OCI-LY3 (cell line): ENCODE data around the gene NOL4L.

Experiments
- H2AFZ ChIP-seq: fragments of 200-600, 300-600 bp; shearing (Covaris generic); 2 replicates; pipeline ENCODE4 v1.6.0; 2014; ENCODE audit warnings: antibody characterized with exemption, low read depth, low read length
- H3K27ac ChIP-seq: fragments of 200-600, 300-600 bp; sonication (generic); 2 replicates; pipeline ENCODE4 v1.5.1; 2014; ENCODE audit warnings: mild to moderate bottlenecking, low read length, moderate library complexity, mixed read lengths
- H3K27me3 ChIP-seq: fragments of 200-600, 300-600 bp; sonication (generic); 2 replicates; pipeline ENCODE4 v1.6.1; 2014; ENCODE audit warnings: low read depth, low read length, mixed read lengths
- H3K36me3 ChIP-seq: fragments of 200-600, 300-600 bp; sonication (generic); replicated peaks from 2 replicates; pipeline ENCODE3; 2014; ENCODE audit warnings: low read depth, low read length, mixed read lengths
- H3K4me1 ChIP-seq: fragments of 300-600, 200-600 bp; sonication (generic); 2 replicates; pipeline ENCODE4 v1.6.1; 2014; ENCODE audit warnings: low read length, mixed read lengths
- H3K4me2 ChIP-seq: fragments of 200-600, 300-600 bp; sonication (generic); 2 replicates; pipeline ENCODE4 v1.6.1; 2014; ENCODE audit warnings: low read length, mixed read lengths
- H3K4me3 ChIP-seq: fragments of 300-600, 200-600 bp; sonication (generic); 2 replicates; pipeline ENCODE4 v1.5.1; 2014; ENCODE audit warnings: antibody characterized with exemption, mild to moderate bottlenecking, low read length, moderate library complexity
- H3K79me2 ChIP-seq: fragments of 300-600, 200-600 bp; shearing (Covaris generic); 2 replicates; pipeline ENCODE4 v1.6.1; 2014; ENCODE audit warnings: mild to moderate bottlenecking, low read length, mixed read lengths
- H3K9ac ChIP-seq: fragments of 300-600, 200-600 bp; shearing (Covaris generic); 2 replicates; pipeline ENCODE4 v1.6.0; 2014; ENCODE audit warnings: mild to moderate bottlenecking, low read length, moderate library complexity
- H3K9me3 ChIP-seq: fragments of 200-600, 300-600 bp; shearing (Covaris generic); 2 replicates; pipeline ENCODE4 v1.6.1; 2014; ENCODE audit warnings: low read length, mixed read lengths; ENCODE audit not compliant: insufficient read depth
- H4K20me1 ChIP-seq: fragments of 200-600, 300-600 bp; sonication (generic); 2 replicates; pipeline ENCODE4 v1.6.1; 2016; ENCODE audit warnings: low read length, mixed read lengths; ENCODE audit not compliant: insufficient read depth
- EZH2phosphoT487 ChIP-seq: fragments of 200-600 bp; shearing (Covaris generic); IDR thresholded peaks from 2 replicates; pipeline ENCODE4 v1.6.1; 2018; ENCODE audit warnings: antibody characterized with exemption, mixed run types, low read depth
- TF ChIP-seq, protein P1 (sequence below): fragments of 200-600, 300-600 bp; sonication (generic); IDR thresholded peaks from 2 replicates; pipeline ENCODE4 v1.5.1; 2014; ENCODE audit warnings: antibody characterized with exemption, low read length, low read depth

The NOL4L gene

DNA sequence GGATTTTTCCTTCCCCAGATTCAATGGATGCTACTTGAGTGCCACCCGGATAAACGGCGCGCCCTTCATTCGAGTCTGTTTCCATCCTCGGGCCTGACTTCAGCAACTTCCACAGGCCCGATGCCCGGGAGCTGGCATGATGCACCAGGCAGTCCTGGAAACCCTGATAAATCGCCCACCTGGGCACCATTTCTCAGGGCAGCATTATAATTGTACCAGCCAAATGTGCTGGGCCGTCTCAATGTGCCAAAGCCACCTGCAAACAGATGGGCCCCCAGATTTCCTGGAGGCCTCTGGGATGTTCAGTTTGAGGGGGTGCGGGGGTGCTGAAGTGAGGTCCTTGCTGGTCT lies 65.8 kb downstream of the NOL4L start:
- H3K27me3 ChIP-seq, result peaks cover 15% of the 10 kb centered on the region; the same call in 1 of the 2 replicates
- no peak overlapping the region for H3K4me3 ChIP-seq
- no peak overlapping the region for H3K4me2 ChIP-seq
- H3K9ac ChIP-seq, result no peak overlapping the region
- no peaks in the 10 kb centered on the region for H3K9me3 ChIP-seq
- H3K4me1 ChIP-seq, result peaks cover 6% of the 10 kb centered on the region; the same call in 1 of the 2 replicates
- H4K20me1 ChIP-seq, result no peaks in the 10 kb centered on the region
- no peak overlapping the region for H2AFZ ChIP-seq
- no peaks in the 10 kb centered on the region for H3K79me2 ChIP-seq
- no peak for TF ChIP-seq EZH2phosphoT487
- TF ChIP-seq, protein P1, sequence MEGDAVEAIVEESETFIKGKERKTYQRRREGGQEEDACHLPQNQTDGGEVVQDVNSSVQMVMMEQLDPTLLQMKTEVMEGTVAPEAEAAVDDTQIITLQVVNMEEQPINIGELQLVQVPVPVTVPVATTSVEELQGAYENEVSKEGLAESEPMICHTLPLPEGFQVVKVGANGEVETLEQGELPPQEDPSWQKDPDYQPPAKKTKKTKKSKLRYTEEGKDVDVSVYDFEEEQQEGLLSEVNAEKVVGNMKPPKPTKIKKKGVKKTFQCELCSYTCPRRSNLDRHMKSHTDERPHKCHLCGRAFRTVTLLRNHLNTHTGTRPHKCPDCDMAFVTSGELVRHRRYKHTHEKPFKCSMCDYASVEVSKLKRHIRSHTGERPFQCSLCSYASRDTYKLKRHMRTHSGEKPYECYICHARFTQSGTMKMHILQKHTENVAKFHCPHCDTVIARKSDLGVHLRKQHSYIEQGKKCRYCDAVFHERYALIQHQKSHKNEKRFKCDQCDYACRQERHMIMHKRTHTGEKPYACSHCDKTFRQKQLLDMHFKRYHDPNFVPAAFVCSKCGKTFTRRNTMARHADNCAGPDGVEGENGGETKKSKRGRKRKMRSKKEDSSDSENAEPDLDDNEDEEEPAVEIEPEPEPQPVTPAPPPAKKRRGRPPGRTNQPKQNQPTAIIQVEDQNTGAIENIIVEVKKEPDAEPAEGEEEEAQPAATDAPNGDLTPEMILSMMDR, result no peak
- no peaks in the 10 kb centered on the region for H3K36me3 ChIP-seq
- H3K27ac ChIP-seq, result no peak overlapping the region

- Histone ChIP-seq H3K9ac (no peak overlapping the region), H3K36me3 (no peaks in the 10 kb centered on the region), H2AFZ (no peak overlapping the region), H3K9me3 (no peaks in the 10 kb centered on the region), H3K79me2 (no peaks in the 10 kb centered on the region), H3K27me3 (peaks cover 15% of the 10 kb centered on the region; the same call in 1 of the 2 replicates), H4K20me1 (no peaks in the 10 kb centered on the region), H3K27ac (no peak overlapping the region), H3K4me1 (peaks cover 6% of the 10 kb centered on the region; the same call in 1 of the 2 replicates), H3K4me2 (no peak overlapping the region), H3K4me3 (no peak overlapping the region)
- TF ChIP-seq, protein P1, result no peak
- no peak for TF ChIP-seq EZH2phosphoT487
Measured at GRCh38 chr20:32518593-32519380, 66.3 kb downstream of the NOL4L start.

- no peaks in the 10 kb centered on the region for H3K79me2 ChIP-seq
- H4K20me1 ChIP-seq, result no peaks in the 10 kb centered on the region
- no peak for TF ChIP-seq EZH2phosphoT487
- no peak overlapping the region for H3K4me2 ChIP-seq
- H3K9ac ChIP-seq, result no peak overlapping the region
- no peak overlapping the region for H2AFZ ChIP-seq
- peaks cover 15% of the 10 kb centered on the region; the same call in 1 of the 2 replicates for H3K27me3 ChIP-seq
- no peaks in the 10 kb centered on the region for H3K9me3 ChIP-seq
- no peak overlapping the region for H3K4me3 ChIP-seq
- peaks cover 6% of the 10 kb centered on the region; the same call in 1 of the 2 replicates for H3K4me1 ChIP-seq
- H3K36me3 ChIP-seq, result no peaks in the 10 kb centered on the region
- H3K27ac ChIP-seq, result no peak overlapping the region
Measured at GRCh38 chr20:32517914-32518592, 67.1 kb downstream of the NOL4L start.

DNA sequence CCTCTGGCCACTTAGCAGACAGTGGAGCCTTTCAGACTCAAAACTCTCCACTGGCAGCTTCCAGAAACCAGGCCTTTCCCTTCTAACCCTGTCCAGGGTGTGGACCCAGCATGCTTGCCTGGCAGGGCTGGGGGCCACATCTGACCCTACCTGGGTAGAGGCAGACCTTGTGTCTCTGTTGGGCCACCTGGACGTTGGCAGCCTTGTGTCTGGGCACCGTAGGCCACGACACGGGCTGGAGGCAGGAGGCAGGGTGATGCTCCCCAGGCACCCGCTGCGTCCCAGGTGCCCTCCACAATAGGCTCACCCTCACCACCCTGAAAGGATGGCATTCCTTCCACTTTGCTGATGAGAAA lies 67.6 kb downstream of the NOL4L start:
- H3K4me3 ChIP-seq, result no peak overlapping the region
- H4K20me1 ChIP-seq, result no peaks in the 10 kb centered on the region
- no peak overlapping the region for H2AFZ ChIP-seq
- peaks cover 6% of the 10 kb centered on the region; the same call in 1 of the 2 replicates for H3K4me1 ChIP-seq
- H3K36me3 ChIP-seq, result no peaks in the 10 kb centered on the region
- no peak overlapping the region for H3K9ac ChIP-seq
- H3K27me3 ChIP-seq, result peaks cover 16% of the 10 kb centered on the region; the same call in 1 of the 2 replicates
- H3K4me2 ChIP-seq, result no peak overlapping the region
- TF ChIP-seq, protein P1, result no peak
- no peak for TF ChIP-seq EZH2phosphoT487
- no peaks in the 10 kb centered on the region for H3K79me2 ChIP-seq
- H3K9me3 ChIP-seq, result no peaks in the 10 kb centered on the region
- no peak overlapping the region for H3K27ac ChIP-seq
